ENCODE results near the gene NUP188.
A peak's percentile ranks its signal among the peaks of the same experiment; 100 is the strongest.

NUP188 gene

GRCh38 chr9:128927731-128928411 lies 19.6 kb upstream of the NUP188 start:
- TF ChIP-seq CTCF (IDR thresholded peaks at IDR 0.05), result peak; percentile 89

- TF ChIP-seq CTCF (IDR thresholded peaks at IDR 0.05), result no peak
These were observed 18.9 kb upstream of the NUP188 start for GRCh38 chr9:128928624-128929023.

- no peak for TF ChIP-seq CTCF (IDR thresholded peaks at IDR 0.05)
These were observed 17.9 kb upstream of the NUP188 start for GRCh38 chr9:128929560-128929959.

- TF ChIP-seq CTCF (IDR thresholded peaks at IDR 0.05), result no peak
These were observed 13.8 kb upstream of the NUP188 start for GRCh38 chr9:128933731-128934130.

GRCh38 chr9:128936171-128936865 lies 11.2 kb upstream of the NUP188 start:
- no peak for TF ChIP-seq CTCF (IDR thresholded peaks at IDR 0.05)

GRCh38 chr9:128937310-128938165 lies 10.0 kb upstream of the NUP188 start:
- no peak for TF ChIP-seq CTCF (IDR thresholded peaks at IDR 0.05)

GRCh38 chr9:128940271-128940921 lies 7.1 kb upstream of the NUP188 start:
- no peak for TF ChIP-seq CTCF (IDR thresholded peaks at IDR 0.05)

Data from LNCAP (cell line).